Activated B cell treated with CpG ODN at 0.5 μM for 24 hours (primary cell): Measurements from ENCODE around the gene CRIP2. TPM values are rescaled to one million over a fixed set of nuclear protein-coding genes. Genes with fewer than 3 reads are reported as not detected.

Source experiments
- ATAC-seq: fragments of 200-7000 bp; cut with Tn5 transposase; one replicate; pipeline ENCODE4 v1.10.0; 2021; ENCODE audit warnings: low read depth, mild to moderate bottlenecking, moderate library complexity
- CTCF ChIA-PET: fragments of 350-600 bp; sonication (Branson Sonifier 250); formaldehyde crosslinking; loops from one replicate; lab custom pipeline; 2021; ENCODE audit warnings: antibody characterized with exemption; lab: Charles Lee
- POLR2A ChIA-PET: fragments of 350-600 bp; sonication (Branson Sonifier 250); formaldehyde crosslinking; loops from one replicate; lab custom pipeline; 2021; ENCODE audit warnings: antibody characterized with exemption; lab: Charles Lee
- DNase-seq: peaks from one replicate; pipeline ENCODE4 v3.0.0; 2022
- H3K27ac Mint-ChIP-seq: one replicate; pipeline ENCODE4 v1.8.0; 2020; ENCODE audit warnings: mixed read lengths
- H3K27me3 Mint-ChIP-seq: one replicate; pipeline ENCODE4 v1.8.0; 2021; ENCODE audit warnings: mixed read lengths
- H3K36me3 Mint-ChIP-seq: one replicate; pipeline ENCODE4 v1.8.0; 2021; ENCODE audit warnings: low read depth, mixed read lengths
- H3K4me1 Mint-ChIP-seq: one replicate; pipeline ENCODE4 v1.8.0; 2021; ENCODE audit warnings: mixed read lengths
- H3K4me3 Mint-ChIP-seq: one replicate; pipeline ENCODE4 v1.8.0; 2020; ENCODE audit warnings: mild to moderate bottlenecking, mixed read lengths
- H3K9me3 Mint-ChIP-seq: one replicate; pipeline ENCODE4 v1.8.0; 2020; ENCODE audit warnings: mixed read lengths
- intact Hi-C: fragments of 100-400 bp; cut with micrococcal nuclease; formaldehyde crosslinking; loops from one replicate; pipeline ENCODE4 v1.15.1; 2024
- total RNA-seq: library from RNA; stranded (reverse); gene quantifications from 2 replicates; pipeline ENCODE4 v1.2.3, GENCODE V29; 2022
- TF ChIP-seq, protein P1 (sequence below): fragments of 200-600 bp; IDR thresholded peaks from one replicate; pipeline ENCODE4 v1.8.0; 2022; ENCODE audit warnings: antibody characterized with exemption, mild to moderate bottlenecking

Gene CRIP2, protein sequence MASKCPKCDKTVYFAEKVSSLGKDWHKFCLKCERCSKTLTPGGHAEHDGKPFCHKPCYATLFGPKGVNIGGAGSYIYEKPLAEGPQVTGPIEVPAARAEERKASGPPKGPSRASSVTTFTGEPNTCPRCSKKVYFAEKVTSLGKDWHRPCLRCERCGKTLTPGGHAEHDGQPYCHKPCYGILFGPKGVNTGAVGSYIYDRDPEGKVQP
- total RNA-seq = 2.9 and 3.0 TPM in 2 replicates

DNA sequence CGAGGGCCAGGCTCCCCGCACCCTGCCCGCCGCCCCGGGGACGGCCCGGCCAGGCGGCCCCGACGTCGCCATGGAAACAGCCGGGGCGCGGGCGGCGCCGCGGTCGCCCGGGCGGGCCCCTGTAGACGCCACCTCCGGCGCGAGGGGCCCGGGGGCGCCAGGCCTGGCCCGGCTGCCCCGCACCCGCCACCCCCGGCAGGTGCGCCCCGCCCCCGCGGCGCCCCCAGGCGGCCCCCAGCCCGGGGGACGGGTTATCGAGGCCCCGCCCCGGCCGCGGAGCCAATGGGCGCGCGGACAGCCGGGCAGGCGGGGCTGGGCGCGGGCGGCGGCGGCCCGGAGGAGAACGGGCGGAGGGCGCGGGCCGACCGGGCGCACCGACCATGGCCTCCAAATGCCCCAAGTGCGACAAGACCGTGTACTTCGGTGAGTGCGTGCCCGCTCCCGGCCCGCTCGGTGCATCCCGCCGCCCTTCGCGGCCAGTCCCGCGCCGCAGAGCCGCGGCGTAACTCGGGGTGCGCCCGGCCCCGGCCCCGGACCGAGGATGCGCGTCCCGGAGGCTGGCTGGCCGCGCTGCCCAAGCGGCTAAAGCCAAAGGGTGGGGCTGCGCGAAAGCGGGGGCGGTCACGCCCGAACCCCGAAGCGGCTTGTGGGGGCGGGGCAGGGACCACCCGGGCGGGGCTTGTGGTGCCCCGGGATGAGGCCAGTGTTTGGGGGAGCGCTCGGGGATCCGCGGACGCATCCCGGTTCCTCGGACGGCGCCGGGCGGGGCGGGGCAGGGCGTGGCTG, at the start of gene CRIP2:
Gene CRIP2, plus strand, starts transcription at position 339 of the 786 bp plus-strand sequence. Its CDS starts 42 bp downstream, at position 381.
- ChIA-PET POLR2A (interaction anchor here (0.9 kb wide), 1 partner anchor 15 kb away, joined by 3 read pairs; no protein-coding TSS in a partner anchor), CTCF (no interaction called here)
- Mint-ChIP-seq H3K9me3 (no peaks in the 10 kb centered on the region), H3K4me3 (peak within 1 kb of the TSS; percentile 72), H3K4me1 (peaks cover 37% of the 10 kb centered on the region), H3K27ac (no peak within 1 kb of the TSS), H3K27me3 (peaks cover 3% of the 10 kb centered on the region), H3K36me3 (peaks cover 4% of the 10 kb centered on the region)
- TF ChIP-seq, protein P1, sequence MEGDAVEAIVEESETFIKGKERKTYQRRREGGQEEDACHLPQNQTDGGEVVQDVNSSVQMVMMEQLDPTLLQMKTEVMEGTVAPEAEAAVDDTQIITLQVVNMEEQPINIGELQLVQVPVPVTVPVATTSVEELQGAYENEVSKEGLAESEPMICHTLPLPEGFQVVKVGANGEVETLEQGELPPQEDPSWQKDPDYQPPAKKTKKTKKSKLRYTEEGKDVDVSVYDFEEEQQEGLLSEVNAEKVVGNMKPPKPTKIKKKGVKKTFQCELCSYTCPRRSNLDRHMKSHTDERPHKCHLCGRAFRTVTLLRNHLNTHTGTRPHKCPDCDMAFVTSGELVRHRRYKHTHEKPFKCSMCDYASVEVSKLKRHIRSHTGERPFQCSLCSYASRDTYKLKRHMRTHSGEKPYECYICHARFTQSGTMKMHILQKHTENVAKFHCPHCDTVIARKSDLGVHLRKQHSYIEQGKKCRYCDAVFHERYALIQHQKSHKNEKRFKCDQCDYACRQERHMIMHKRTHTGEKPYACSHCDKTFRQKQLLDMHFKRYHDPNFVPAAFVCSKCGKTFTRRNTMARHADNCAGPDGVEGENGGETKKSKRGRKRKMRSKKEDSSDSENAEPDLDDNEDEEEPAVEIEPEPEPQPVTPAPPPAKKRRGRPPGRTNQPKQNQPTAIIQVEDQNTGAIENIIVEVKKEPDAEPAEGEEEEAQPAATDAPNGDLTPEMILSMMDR = no peak
- ATAC-seq = peak; percentile 38
- intact Hi-C loops = loop anchor here (5.0 kb wide), 1 partner anchor 57 kb away; the partner anchor contains the start of gene MTA1
- DNase-seq = peak; percentile 32

DNA sequence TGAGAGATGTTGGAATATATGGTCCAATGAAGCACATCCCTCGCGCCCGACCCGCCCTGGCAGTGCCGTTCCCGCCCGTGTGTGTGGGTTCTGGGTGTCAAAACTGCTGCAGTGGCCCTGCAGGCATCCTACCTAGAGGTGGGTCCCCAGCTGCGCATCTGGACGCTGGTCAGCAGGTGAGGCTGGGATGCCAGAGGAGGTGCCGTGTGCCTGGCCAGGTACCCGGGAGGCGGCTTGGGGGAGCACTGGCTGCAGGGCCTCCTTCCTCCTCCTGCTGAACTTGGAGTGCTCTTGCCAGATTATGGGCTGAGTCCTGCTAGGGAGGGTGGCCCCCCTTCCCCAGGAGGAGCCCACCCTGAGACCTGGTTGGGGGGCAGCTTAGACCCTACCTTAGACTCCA, 49.8 kb upstream of the CRIP2 start:
- intact Hi-C loops = no loop called here
- TF ChIP-seq, protein P1 = no peak
- no peak overlapping the region for H3K27ac Mint-ChIP-seq
- peaks cover 41% of the 10 kb centered on the region for H3K4me1 Mint-ChIP-seq
- peaks cover 20% of the 10 kb centered on the region for H3K36me3 Mint-ChIP-seq
- H3K9me3 Mint-ChIP-seq = no peaks in the 10 kb centered on the region
- ChIA-PET POLR2A (no interaction called here), CTCF (no interaction called here)
- no peaks in the 10 kb centered on the region for H3K27me3 Mint-ChIP-seq
- DNase-seq (no peak), ATAC-seq (no peak)
- H3K4me3 Mint-ChIP-seq = no peak overlapping the region

DNA sequence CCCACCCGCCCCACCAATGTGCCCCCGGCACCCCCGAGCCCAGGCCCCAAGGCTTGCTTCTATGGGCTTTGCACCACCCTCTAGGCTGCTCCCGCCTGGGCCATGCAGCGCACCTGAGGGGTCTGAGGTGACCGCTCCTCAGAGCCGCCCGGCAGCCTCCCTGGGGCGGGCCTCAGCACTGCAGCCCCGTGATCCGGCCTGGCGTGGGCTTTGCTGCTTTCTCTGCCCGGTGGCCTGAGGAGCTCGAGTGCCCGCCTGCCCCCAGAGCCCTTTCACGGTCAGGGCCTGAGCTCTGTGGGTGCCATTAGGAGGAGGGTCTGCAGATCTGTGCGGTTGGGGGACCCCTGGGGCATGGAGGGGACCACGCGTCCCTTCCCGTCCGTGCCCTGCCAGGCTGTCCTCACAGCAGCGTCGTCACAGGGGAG, 48.8 kb upstream of the CRIP2 start:
- CTCF ChIA-PET = no interaction called here

DNA sequence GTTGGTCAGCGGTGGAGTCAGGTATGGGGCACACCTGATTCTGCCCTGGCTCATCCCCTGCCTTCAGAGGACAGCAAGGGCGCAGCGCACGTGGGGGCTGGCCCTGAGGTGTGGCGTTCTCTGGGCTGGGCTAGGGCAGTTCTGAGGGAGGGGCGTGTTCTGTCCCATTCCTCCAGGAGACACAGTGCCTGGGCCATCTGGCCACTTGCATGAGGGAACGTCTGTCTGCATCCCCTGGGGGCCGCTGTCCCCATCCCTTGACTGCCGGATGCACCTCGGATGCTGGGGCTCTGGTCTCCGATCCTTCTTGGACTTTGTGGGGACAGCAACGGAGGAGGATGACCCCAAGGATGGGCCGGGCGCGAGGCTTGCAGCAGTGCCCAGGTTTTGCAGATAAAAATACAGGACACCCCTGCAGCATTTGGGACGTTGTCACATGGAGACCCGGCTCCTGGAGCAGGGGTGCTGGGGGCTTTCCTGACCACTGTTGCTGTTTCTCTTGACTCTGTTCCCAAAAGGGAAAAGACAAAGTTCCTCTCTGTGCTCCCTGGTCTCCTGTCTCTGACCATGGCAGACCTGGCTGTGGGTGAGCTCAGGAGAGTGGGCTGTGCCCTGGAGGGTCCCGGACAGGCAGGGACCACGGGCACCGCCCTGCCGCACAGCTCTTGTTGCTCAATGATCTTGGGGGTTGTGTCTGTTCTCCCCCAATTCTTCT, 48.0 kb upstream of the CRIP2 start:
- CTCF ChIA-PET = no interaction called here
- no peak for ATAC-seq

More for the DNA sequence above, 48.8 kb upstream of the CRIP2 start:
- intact Hi-C loops = no loop called here
- Mint-ChIP-seq H3K36me3 (peaks cover 26% of the 10 kb centered on the region), H3K9me3 (no peaks in the 10 kb centered on the region), H3K27ac (no peak overlapping the region), H3K4me3 (no peak overlapping the region), H3K4me1 (peaks cover 38% of the 10 kb centered on the region), H3K27me3 (no peaks in the 10 kb centered on the region)
- no peak for ATAC-seq
- no peak for DNase-seq
- TF ChIP-seq, protein P1 = no peak
- POLR2A ChIA-PET = interaction anchor here (0.6 kb wide), 1 partner anchor 9 kb away, joined by 3 read pairs; no protein-coding TSS in a partner anchor

More for the DNA sequence above, 48.0 kb upstream of the CRIP2 start:
- no peak for DNase-seq
- intact Hi-C loops = no loop called here
- no peaks in the 10 kb centered on the region for H3K9me3 Mint-ChIP-seq
- H3K36me3 Mint-ChIP-seq = peaks cover 30% of the 10 kb centered on the region
- TF ChIP-seq, protein P1 = no peak
- POLR2A ChIA-PET = interaction anchor here (0.6 kb wide), 1 partner anchor 10 kb away, joined by 3 read pairs; no protein-coding TSS in a partner anchor
- H3K4me3 Mint-ChIP-seq = no peak overlapping the region
- H3K4me1 Mint-ChIP-seq = peaks cover 31% of the 10 kb centered on the region
- H3K27me3 Mint-ChIP-seq = no peaks in the 10 kb centered on the region
- H3K27ac Mint-ChIP-seq = no peak overlapping the region
